ENCODE data around the gene VMP1.

Gene VMP1

DNA sequence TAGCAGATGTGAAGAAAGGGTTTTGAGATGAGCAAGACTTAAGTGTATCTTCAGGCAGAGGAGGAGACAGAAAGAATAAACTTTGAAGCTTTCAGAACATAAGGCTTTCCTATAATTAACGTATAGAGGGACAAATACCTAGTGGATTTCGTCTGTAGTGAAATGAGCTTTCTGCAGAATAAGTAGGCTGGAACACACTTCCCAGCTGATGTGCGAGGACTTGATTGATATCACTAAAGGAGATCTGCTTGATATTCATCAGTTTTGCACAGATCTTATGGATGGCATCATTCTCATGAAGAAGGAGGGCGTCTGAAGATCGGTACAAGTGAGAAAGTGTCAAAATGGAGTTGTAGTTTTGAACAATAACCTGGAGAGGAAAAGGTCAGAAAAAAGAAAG is 170.5 kb downstream of the VMP1 start:
- no peak for DNase-seq (ENCODE audit: low read depth)
- TF ChIP-seq, protein P1, sequence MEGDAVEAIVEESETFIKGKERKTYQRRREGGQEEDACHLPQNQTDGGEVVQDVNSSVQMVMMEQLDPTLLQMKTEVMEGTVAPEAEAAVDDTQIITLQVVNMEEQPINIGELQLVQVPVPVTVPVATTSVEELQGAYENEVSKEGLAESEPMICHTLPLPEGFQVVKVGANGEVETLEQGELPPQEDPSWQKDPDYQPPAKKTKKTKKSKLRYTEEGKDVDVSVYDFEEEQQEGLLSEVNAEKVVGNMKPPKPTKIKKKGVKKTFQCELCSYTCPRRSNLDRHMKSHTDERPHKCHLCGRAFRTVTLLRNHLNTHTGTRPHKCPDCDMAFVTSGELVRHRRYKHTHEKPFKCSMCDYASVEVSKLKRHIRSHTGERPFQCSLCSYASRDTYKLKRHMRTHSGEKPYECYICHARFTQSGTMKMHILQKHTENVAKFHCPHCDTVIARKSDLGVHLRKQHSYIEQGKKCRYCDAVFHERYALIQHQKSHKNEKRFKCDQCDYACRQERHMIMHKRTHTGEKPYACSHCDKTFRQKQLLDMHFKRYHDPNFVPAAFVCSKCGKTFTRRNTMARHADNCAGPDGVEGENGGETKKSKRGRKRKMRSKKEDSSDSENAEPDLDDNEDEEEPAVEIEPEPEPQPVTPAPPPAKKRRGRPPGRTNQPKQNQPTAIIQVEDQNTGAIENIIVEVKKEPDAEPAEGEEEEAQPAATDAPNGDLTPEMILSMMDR (IDR thresholded peaks at IDR 0.05; ENCODE audit: control insufficient read depth, insufficient read depth, low read depth, low read length, missing control alignments): no peak
- no peak overlapping the region for H3K4me3 ChIP-seq (ENCODE audit: control insufficient read depth, low read depth, low read length)

DNA sequence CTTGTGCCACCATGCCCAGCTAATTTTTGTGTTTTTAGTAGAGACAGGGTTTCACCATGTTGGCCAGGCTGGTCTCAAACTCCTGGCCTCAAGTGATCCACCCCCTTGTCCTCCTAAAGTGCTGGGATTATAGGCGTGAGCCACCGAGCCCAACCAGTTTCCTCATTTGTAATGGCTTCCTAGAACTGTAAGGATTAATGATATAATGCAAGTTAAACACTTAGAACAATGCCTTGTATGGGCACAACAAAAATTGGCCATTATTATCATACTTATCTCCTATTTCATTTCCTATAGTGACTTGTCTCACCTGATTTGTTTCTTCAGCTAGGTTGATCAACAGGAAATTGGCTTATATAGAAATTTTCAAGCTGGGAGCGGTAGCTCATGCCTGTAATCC is 171.2 kb downstream of the VMP1 start:
- TF ChIP-seq, protein P1 (IDR thresholded peaks at IDR 0.05; ENCODE audit: control insufficient read depth, insufficient read depth, low read depth, low read length, missing control alignments): no peak
- no peak overlapping the region for H3K4me3 ChIP-seq (ENCODE audit: control insufficient read depth, low read depth, low read length)
- no peak for DNase-seq (ENCODE audit: low read depth)

DNA sequence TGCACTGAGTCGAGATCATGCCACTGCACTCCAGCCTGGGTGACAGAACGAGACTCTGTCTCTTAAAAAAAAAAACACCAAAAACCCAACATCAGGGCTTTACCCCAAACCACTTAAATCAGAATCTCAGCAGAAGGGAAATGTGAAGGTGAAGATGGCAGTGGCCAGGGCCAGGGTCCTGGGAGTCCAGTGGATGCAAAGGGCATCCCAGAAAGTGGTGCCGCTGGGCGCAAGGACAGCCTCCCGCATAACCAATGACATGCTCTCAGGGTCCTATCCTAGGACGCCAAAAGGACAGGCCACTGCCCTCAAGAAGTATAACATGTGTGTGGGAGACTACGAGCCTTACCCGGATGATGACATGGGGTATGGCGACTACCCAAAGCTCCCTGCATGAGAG is 177.4 kb downstream of the VMP1 start:
- H3K4me3 ChIP-seq (ENCODE audit: control insufficient read depth, low read depth, low read length): no peak overlapping the region
- no peak for DNase-seq (ENCODE audit: low read depth)

DNA sequence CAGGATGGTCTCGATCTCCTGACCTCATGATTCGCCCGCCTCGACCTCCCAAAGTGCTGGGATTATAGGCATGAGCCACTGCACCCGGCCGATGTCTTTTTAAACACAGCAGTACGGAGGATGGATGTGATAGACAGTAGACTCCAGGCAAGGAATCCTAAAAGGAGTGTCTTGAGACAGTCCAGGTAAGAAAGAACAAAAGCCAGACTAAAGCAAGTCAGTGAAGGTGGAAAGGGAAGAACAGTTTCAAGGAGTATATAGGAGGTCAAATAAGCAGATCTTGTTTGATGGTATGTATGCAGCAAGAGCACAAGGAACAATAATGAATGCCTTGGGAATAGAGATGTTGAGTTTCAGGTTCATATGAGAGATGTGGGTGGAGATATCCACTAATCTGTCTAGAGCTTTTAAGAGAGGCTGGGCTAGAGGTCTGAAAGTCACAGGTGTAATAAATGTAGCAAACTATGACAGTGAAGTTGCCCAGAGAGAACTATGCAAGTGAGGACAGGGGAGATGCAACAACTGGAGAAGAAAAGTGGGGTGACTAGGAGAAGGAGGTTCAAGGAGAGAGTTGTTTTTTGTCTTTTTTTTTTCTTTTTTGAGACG is 180.8 kb downstream of the VMP1 start:
- H3K4me3 ChIP-seq (ENCODE audit: control insufficient read depth, low read depth, low read length): no peak overlapping the region
- DNase-seq (ENCODE audit: low read depth): no peak
- TF ChIP-seq, protein P1 (IDR thresholded peaks at IDR 0.05; ENCODE audit: control insufficient read depth, insufficient read depth, low read depth, low read length, missing control alignments): no peak

More for the DNA sequence above, 177.4 kb downstream of the VMP1 start:
- TF ChIP-seq, protein P1 (IDR thresholded peaks at IDR 0.05; ENCODE audit: control insufficient read depth, insufficient read depth, low read depth, low read length, missing control alignments): no peak

DNA sequence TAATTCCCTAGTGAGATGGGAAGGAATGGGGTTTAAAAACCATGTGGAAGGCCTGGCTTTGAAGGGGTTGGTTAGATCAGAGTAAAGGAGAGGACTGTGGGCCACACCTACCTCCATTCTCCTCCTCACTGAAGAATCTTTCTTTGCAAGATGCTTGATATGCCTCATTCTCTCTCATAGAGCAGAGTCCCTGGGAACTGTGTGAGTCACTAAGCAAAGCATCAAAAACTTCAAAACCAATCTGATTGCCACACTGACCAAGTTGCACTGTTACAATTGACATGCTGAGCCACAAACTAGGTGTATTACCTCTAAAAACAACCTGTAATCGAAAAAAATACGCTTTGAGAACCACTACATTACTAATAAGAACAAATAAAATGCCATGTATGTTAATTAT is 183.3 kb downstream of the VMP1 start:
- TF ChIP-seq, protein P1 (IDR thresholded peaks at IDR 0.05; ENCODE audit: control insufficient read depth, insufficient read depth, low read depth, low read length, missing control alignments): no peak
- no peak for DNase-seq (ENCODE audit: low read depth)
- H3K4me3 ChIP-seq (ENCODE audit: control insufficient read depth, low read depth, low read length): no peak overlapping the region

All from AG09309 (cell line).